ENCODE measurements around the gene POLR3A.

- TF ChIP-seq CTCF (IDR thresholded peaks at IDR 0.05) (no peak), YY1 (IDR thresholded peaks at IDR 0.05; ENCODE audit: low read depth) (no peak), ELF1 (IDR thresholded peaks at IDR 0.05) (no peak), POLR2AphosphoS5 (IDR thresholded peaks at IDR 0.05; ENCODE audit: low read depth, low read length) (no peak), ZBTB33 (IDR thresholded peaks at IDR 0.05; ENCODE audit: borderline replicate concordance, low read depth) (no peak), REST (IDR thresholded peaks at IDR 0.05; ENCODE audit: low read depth, low read length) (no peak), SMC3 (IDR thresholded peaks at IDR 0.05; ENCODE audit: low read depth, low read length) (no peak), GATA2 (CRISPR knock-in tag; IDR thresholded peaks at IDR 0.05) (no peak)
Measured at GRCh38 chr10:77984986-77985385, 44.3 kb downstream of the POLR3A start.

All from SK-N-SH (cell line).